GM13976 (cell line): Measurements from ENCODE around the gene MXD4.
A peak's percentile ranks its signal among the peaks of the same experiment; 100 is the strongest.

Experiments
- DNase-seq: peaks from one replicate; pipeline ENCODE4 v3.0.0; 2012; ENCODE audit warnings: low spot score
- CTCF ChIP-seq: IDR thresholded peaks from 2 replicates; pipeline ENCODE4 v1.5.1; 2012; ENCODE audit warnings: borderline replicate concordance, mild to moderate bottlenecking; ENCODE audit not compliant: insufficient read depth; ENCODE audit errors: extremely low read depth, missing control alignments, control extremely low read depth
- in situ Hi-C: fragments of 300-500 bp; cut with MboI; formaldehyde crosslinking; loops from one replicate; pipeline ENCODE4 v1.12.0; 2022; ENCODE audit warnings: low sequenced_read_pairs, mixed read lengths, inconsistent platforms; ENCODE audit not compliant: unreplicated experiment

Gene MXD4

DNA sequence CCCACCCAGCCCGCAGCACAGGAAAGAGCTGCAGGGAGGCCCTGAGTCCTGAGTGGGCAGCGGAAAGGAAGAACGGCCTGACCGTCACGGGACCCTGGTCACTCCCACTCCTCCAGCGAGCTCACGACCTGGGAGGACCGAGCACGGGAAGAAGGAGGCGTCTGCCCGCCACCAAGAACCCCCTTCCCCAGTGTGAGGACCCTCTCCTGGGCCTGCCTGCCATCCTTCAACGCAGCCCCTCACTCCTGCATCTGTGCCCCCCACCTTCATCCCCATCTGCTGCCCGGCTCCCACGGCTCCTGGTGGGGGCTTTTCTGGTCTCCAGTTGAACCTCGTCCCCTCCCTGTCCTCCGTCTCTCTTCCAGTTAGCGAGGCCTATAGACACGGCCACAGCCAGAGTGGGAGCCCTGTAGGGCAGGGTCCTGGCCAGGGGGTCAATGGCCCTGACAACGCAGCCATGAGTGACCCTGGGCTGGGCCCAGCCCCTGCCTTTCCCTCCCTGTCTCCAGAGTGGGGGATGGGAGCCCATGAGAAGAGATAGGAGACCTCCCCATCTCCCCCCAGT, 41.3 kb upstream of the MXD4 start:
- no peak for TF ChIP-seq CTCF
- in situ Hi-C loops: no loop called here
- peak; percentile 28 for DNase-seq

DNA sequence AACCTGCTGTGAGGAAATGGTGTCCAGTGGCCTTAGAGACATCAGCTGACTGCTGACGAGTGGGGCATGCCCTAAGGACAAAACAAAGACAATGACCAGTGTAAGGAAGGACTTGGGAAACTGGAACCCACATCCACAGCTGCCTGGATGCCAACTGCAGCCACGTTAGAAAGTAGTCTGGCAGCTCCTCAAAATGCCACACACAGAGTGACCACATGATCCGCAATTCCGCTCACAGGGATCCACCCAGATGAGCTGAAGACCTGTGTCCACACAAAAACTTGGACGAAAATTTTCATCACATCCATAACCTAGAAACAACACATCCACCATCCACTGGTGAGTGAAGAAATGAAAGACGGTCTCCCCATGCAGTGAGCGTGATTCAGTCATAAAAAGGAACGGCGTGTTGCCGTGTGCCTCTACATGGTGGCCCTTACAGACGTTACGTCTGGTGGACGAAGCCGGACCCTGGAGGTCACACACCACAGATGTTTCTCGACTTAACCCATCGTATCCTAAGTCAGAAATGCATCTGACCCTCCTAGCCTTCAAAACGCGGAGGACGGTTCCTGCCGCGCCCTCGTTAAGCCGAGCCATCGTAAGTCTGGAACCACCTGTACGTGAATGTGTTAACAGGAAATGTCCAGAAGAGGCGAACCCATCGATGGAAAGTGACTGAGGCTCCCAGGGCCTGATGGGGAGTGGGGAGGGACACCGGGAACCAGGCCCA, 40.6 kb upstream of the MXD4 start:
- TF ChIP-seq CTCF: no peak
- no peak for DNase-seq
- in situ Hi-C loops: no loop called here

DNA sequence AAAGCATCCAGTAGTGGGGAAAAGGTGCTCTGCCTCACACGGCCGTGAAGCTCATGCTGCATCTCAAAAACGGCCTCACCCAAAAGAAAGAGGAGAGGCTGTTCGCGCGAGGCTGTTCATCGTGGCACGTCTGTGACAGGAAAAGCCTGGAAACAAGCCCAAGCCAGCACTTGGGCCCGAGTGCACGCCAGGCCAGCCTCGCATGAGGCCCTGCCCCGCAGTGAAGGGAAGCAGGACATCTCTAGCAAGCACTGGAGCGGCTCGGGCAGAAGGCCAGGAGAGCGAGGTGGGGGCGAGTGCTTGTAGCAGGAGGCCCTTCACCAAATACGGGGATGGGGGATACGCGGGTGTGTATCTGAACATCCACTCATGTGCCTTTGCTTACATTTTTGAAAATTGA, 39.9 kb upstream of the MXD4 start:
- DNase-seq: no peak
- TF ChIP-seq CTCF: no peak
- in situ Hi-C loops: no loop called here

GRCh38 chr4:2301225-2301642, 39.3 kb upstream of the MXD4 start:
- DNase-seq: no peak
- in situ Hi-C loops: no loop called here
- no peak for TF ChIP-seq CTCF

DNA sequence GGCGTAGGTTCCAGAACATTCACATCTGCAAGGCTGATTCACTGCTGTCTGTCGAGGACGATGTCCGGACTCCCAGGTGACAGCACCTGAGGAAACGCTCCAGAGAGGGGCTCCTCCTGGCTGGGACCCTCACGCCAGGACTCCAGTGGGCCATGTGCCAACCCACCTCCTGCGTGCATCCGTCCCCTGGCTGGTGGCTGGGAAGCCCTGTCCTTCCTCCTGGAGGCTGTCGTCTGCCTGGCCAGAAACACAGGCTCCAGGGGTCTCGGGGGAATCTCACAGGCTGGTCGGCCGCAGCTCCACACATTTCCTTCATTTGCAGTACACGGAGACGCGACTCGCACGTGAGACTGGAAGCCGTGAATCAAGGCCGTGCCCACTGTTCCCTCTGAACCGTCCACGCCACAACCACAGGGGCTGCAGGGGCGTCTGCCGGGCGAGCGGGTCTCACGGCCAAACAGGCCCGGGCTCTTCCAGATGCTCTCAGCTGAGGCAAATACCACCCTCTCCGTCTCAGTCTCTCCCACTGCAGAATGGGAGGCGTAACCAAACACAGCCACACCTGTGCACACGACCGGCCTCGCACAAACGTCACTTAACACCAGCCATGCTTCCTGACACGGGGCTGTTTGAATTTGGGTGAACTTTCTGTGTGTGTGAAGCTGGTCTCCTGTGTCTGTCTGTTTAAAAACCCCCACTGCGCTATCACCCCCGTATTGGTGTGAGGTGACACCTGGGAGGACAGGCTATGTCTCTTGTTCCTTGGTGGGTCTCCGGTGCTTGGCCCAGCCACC, 38.7 kb upstream of the MXD4 start:
- in situ Hi-C loops: no loop called here

GRCh38 chr4:2299794-2300193, 37.9 kb upstream of the MXD4 start:
- no peak for TF ChIP-seq CTCF
- in situ Hi-C loops: no loop called here
- no peak for DNase-seq

More for the DNA sequence above, 38.7 kb upstream of the MXD4 start:
- no peak for TF ChIP-seq CTCF
- no peak for DNase-seq
